Renal pelvis (tissue), 4 donors: ENCODE results near the gene MSI2. TPM values are rescaled to one million over a fixed set of nuclear protein-coding genes. Genes with fewer than 3 reads are reported as not detected.

Experiments
- DNase-seq: peaks from one replicate; pipeline ENCODE4 v3.0.0-alpha.2; 2013
- polyA plus RNA-seq, 3 donors: library from polyadenylated mRNA; unstranded; fragments of 120-200 nt; gene quantifications; one replicate each; pipeline ENCODE4 v1.2.1, GENCODE V29; 2013; ENCODE audit not compliant: insufficient read length in 3 of 3

Gene MSI2
- polyA plus RNA-seq, 3 donors = 79.4 to 105 (median 95.5) TPM

- no peak for DNase-seq
Observed at GRCh38 chr17:57433452-57433851, 177.1 kb downstream of the MSI2 start.

- DNase-seq = no peak
Observed at GRCh38 chr17:57434361-57434760, 178.0 kb downstream of the MSI2 start.

- DNase-seq = no peak
Observed at GRCh38 chr17:57436565-57436964, 180.2 kb downstream of the MSI2 start.

- no peak for DNase-seq
Observed at GRCh38 chr17:57438066-57438731, 181.9 kb downstream of the MSI2 start.

- DNase-seq = no peak
Observed at GRCh38 chr17:57439651-57440050, 183.3 kb downstream of the MSI2 start.

- DNase-seq = peak; percentile 73
Observed at GRCh38 chr17:57440522-57441269, 184.4 kb downstream of the MSI2 start.

- no peak for DNase-seq
Observed at GRCh38 chr17:57441270-57441600, 184.9 kb downstream of the MSI2 start.

GRCh38 chr17:57442401-57442823 is 186.1 kb downstream of the MSI2 start:
- DNase-seq = no peak

- DNase-seq = no peak
Observed at GRCh38 chr17:57442914-57443571, 186.7 kb downstream of the MSI2 start.

- no peak for DNase-seq
Observed at GRCh38 chr17:57443781-57444180, 187.5 kb downstream of the MSI2 start.

- DNase-seq = no peak
Observed at GRCh38 chr17:57444682-57445450, 188.5 kb downstream of the MSI2 start.

GRCh38 chr17:57445772-57446472 is 189.6 kb downstream of the MSI2 start:
- DNase-seq = no peak

- no peak for DNase-seq
Observed at GRCh38 chr17:57447357-57447989, 191.2 kb downstream of the MSI2 start.

- no peak for DNase-seq
Observed at GRCh38 chr17:57447990-57448758, 191.9 kb downstream of the MSI2 start.

- DNase-seq = no peak
Observed at GRCh38 chr17:57448759-57449283, 192.5 kb downstream of the MSI2 start.

GRCh38 chr17:57451191-57451590 is 194.9 kb downstream of the MSI2 start:
- DNase-seq = no peak

GRCh38 chr17:57451643-57452042 is 195.3 kb downstream of the MSI2 start:
- no peak for DNase-seq

GRCh38 chr17:57453841-57454425 is 197.6 kb downstream of the MSI2 start:
- DNase-seq = no peak

- no peak for DNase-seq
Observed at GRCh38 chr17:57454729-57455062, 198.4 kb downstream of the MSI2 start.
